ENCODE measurements around the gene STARD13.

The STARD13 gene

GRCh38 chr13:33132644-33133440 lies 152.7 kb downstream of the STARD13 start:
- no peak for DNase-seq

GRCh38 chr13:33129886-33130285 lies 155.7 kb downstream of the STARD13 start:
- no peak for DNase-seq

GRCh38 chr13:33129094-33129832 lies 156.3 kb downstream of the STARD13 start:
- DNase-seq: no peak

- no peak for DNase-seq
Measured at GRCh38 chr13:33128134-33128533, 157.4 kb downstream of the STARD13 start.

GRCh38 chr13:33127009-33127551 lies 158.5 kb downstream of the STARD13 start:
- no peak for DNase-seq

GRCh38 chr13:33125821-33126570 lies 159.6 kb downstream of the STARD13 start:
- no peak for DNase-seq

GRCh38 chr13:33123066-33123859 lies 162.3 kb downstream of the STARD13 start:
- DNase-seq: no peak

- DNase-seq: no peak
Measured at GRCh38 chr13:33119856-33120543, 165.6 kb downstream of the STARD13 start.

GRCh38 chr13:33119022-33119781 lies 166.4 kb downstream of the STARD13 start:
- no peak for DNase-seq

- no peak for DNase-seq
Measured at GRCh38 chr13:33116321-33117010, 169.1 kb downstream of the STARD13 start.

GRCh38 chr13:33115274-33115673 lies 170.3 kb downstream of the STARD13 start:
- DNase-seq: no peak

GRCh38 chr13:33114146-33114545 lies 171.4 kb downstream of the STARD13 start:
- no peak for DNase-seq

GRCh38 chr13:33112766-33113165 lies 172.8 kb downstream of the STARD13 start:
- no peak for DNase-seq

GRCh38 chr13:33111414-33112110 lies 174.0 kb downstream of the STARD13 start:
- no peak for DNase-seq

GRCh38 chr13:33110713-33111413 lies 174.7 kb downstream of the STARD13 start:
- no peak for DNase-seq

GRCh38 chr13:33110386-33110712 lies 175.2 kb downstream of the STARD13 start:
- no peak for DNase-seq

- no peak for DNase-seq
Measured at GRCh38 chr13:33109801-33110200, 175.8 kb downstream of the STARD13 start.

GRCh38 chr13:33109271-33109697 lies 176.3 kb downstream of the STARD13 start:
- DNase-seq: no peak

- DNase-seq: no peak
Measured at GRCh38 chr13:33108620-33109019, 176.9 kb downstream of the STARD13 start.
